Chondrocyte (in vitro differentiated cells): ENCODE data around the gene VMO1. TPM values are rescaled to one million over a fixed set of nuclear protein-coding genes. Genes with fewer than 3 reads are reported as not detected.

Experiments
- DNase-seq: peaks from one replicate; pipeline ENCODE4 v3.0.0; 2021; ENCODE audit warnings: mixed read lengths, low spot score
- H3K27ac Mint-ChIP-seq: one replicate; pipeline ENCODE4 v1.8.0; 2021; ENCODE audit warnings: mild to moderate bottlenecking, moderate library complexity, mixed read lengths; ENCODE audit not compliant: unreplicated experiment
- H3K27me3 Mint-ChIP-seq: 2 replicates; pipeline ENCODE4 v1.8.0; 2021; ENCODE audit warnings: low read depth, mixed read lengths
- H3K36me3 Mint-ChIP-seq: 2 replicates; pipeline ENCODE4 v1.8.0; 2021; ENCODE audit warnings: low read depth, mixed read lengths
- H3K4me1 Mint-ChIP-seq: 2 replicates; pipeline ENCODE4 v1.8.0; 2021; ENCODE audit warnings: low read depth, mild to moderate bottlenecking, mixed read lengths
- H3K4me3 Mint-ChIP-seq: one replicate; pipeline ENCODE4 v1.8.0; 2021; ENCODE audit warnings: mild to moderate bottlenecking, moderate library complexity, mixed read lengths; ENCODE audit not compliant: unreplicated experiment
- H3K9me3 Mint-ChIP-seq: 2 replicates; pipeline ENCODE4 v1.8.0; 2021; ENCODE audit warnings: low read depth, mixed read lengths
- CTCF ChIP-seq: fragments of 200-600 bp; sonication (generic); IDR thresholded peaks from 2 replicates; pipeline ENCODE4 v1.5.0; 2021; ENCODE audit warnings: antibody characterized with exemption, mild to moderate bottlenecking, moderate library complexity
- total RNA-seq: library from RNA; stranded (reverse); gene quantifications from 3 replicates; pipeline ENCODE4 v1.2.1, GENCODE V29; 2021

The VMO1 gene
- total RNA-seq, 1 donor from 2014 or later, result 1.2 TPM

DNA sequence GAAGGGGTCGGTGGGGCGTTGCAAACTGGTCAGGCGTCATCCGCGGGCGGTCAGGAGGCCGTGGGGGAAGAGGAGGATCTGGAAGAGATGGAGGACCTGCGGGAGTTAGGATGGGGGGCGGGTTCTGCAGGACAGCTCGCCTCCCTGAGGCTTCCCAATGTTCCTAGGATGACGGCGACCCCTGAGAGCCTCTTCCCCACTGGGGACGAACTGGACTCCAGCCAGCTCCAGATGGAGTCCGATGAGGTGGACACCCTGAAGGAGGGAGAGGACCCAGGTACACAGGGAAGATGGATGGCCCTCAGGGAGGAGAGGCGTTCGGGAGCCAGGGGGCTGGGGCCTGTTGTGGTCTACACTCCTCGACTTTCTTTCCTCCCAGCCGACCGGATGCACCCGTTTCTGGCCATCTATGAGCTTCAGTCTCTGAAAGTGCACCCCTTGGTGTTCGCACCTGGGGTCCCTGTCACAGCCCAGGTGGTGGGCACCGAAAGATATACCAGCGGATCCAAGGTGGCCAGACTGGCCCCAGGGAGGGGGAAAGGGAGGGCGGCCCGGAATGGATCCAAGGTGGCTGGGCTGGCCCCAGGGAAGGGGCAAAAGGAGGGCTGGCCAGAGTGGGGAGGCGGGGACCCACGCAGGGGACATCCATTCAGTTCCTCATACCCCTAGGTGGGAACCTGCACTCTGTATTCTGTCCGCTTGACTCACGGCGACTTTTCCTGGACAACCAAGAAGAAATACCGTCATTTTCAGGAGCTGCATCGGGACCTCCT lies 21.6 kb upstream of the VMO1 start:
- Mint-ChIP-seq H3K4me3 (peak overlapping the region; percentile 80), H3K9me3 (no peaks in the 10 kb centered on the region), H3K27ac (peak overlapping the region; percentile 73), H3K36me3 (peaks cover 13% of the 10 kb centered on the region), H3K27me3 (no peaks in the 10 kb centered on the region), H3K4me1 (peaks cover 22% of the 10 kb centered on the region)
- DNase-seq, result no peak
- TF ChIP-seq CTCF, result no peak

DNA sequence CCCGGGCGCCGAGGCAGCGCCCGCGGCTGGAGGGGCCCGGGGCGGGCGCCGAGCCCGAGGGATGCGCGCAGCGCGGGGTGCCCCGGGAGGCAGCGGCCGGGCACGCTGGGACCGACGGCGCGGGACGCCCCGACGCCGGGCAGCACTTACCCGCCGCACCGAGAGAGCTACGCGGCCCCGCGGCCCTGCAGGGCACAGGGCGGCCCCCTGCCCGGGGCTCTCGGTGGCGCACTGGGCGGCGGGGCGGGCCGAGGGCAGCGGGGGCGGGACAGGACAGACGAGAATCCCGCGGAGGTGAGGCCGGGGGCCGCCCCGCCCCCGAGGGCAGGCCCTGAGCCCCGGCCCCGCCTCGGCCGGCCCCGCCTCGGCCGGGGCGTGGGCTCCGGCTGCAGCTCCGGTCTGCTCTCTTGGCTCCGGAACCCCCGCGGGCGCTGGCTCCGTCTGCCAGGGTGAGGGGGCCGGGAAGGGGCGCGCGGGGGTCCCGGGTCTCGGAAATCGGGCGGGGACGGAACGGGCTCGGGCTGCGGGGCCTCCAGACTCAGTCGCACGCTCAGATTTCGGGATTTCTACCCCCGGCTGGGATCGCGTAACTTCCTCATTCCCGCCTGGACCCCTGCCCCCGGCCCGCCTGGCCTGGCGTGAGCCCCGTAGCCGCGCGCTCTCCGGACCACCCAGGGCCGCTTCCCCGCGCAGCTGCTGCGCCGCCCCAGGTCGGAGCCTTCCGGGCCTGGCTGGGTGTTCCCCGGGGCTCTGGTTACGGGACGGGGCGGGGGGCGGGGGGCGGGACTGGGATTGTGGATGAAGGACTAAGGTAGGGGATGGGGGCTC lies 20.8 kb upstream of the VMO1 start, which contains the start of gene PLD2:
TSS of gene PLD2 (plus strand) at position 376 of the 828 bp plus-strand sequence. CDS start 621 bp downstream, outside the sequence.
- DNase-seq, result no peak
- no peak for TF ChIP-seq CTCF
- Mint-ChIP-seq H3K9me3 (no peaks in the 10 kb centered on the region), H3K4me1 (peaks cover 22% of the 10 kb centered on the region), H3K36me3 (peaks cover 13% of the 10 kb centered on the region), H3K27me3 (no peaks in the 10 kb centered on the region), H3K27ac (peak within 1 kb of the TSS; percentile 73), H3K4me3 (peak within 1 kb of the TSS; percentile 80)

DNA sequence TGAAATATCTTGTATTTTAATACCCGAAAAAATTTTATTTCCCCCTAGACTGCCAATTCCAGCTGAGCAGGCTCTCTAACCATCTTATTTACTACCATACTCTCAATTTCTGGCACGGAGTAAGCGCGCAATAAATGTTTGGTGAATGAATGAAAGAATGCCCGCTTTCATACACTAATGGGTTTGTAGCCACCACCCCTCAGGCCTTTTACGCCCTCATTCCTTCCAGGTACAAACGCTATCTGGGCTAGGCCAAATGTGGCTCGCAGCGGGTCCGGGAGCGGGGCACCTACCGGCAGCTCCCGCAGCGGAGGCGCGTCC lies 20.3 kb upstream of the VMO1 start:
- H3K27ac Mint-ChIP-seq, result no peak overlapping the region

DNA sequence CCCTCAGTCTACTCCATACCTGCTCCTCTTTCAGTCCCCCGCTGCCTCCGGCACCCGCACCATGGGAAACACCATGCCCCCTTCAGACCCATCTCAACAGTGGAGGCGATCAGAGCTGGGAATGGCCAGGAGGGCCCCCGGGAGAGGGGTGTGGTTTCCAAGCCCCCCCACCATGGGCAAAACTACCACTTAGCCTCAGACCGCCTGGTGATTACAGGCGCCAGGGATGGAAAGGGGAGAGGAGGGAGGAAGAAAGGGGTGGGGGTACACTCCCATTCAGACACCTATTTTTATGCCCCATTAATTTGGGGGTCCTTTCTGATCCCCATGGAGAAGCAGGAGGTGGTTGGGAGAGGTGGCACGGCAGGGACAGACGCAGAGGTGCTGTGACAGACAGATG lies 16.1 kb upstream of the VMO1 start, which contains the start of gene C17orf114:
TSS of gene C17orf114 (minus strand) at position 101 of the 400 bp plus-strand sequence.
- H3K4me3 Mint-ChIP-seq, result no peak within 1 kb of the TSS
- DNase-seq, result no peak
- no peak within 1 kb of the TSS for H3K27ac Mint-ChIP-seq
- no peak for TF ChIP-seq CTCF
- H3K4me1 Mint-ChIP-seq, result peaks cover 9% of the 10 kb centered on the region
- peaks cover 7% of the 10 kb centered on the region for H3K36me3 Mint-ChIP-seq
- no peaks in the 10 kb centered on the region for H3K9me3 Mint-ChIP-seq
- no peaks in the 10 kb centered on the region for H3K27me3 Mint-ChIP-seq

More for the DNA sequence above, 20.3 kb upstream of the VMO1 start:
- DNase-seq, result no peak
- no peak for TF ChIP-seq CTCF
- Mint-ChIP-seq H3K27me3 (no peaks in the 10 kb centered on the region), H3K36me3 (peaks cover 11% of the 10 kb centered on the region), H3K9me3 (no peaks in the 10 kb centered on the region), H3K4me1 (peaks cover 22% of the 10 kb centered on the region), H3K4me3 (peak overlapping the region; percentile 66)

- DNase-seq, result no peak
- Mint-ChIP-seq H3K27me3 (no peaks in the 10 kb centered on the region), H3K9me3 (no peaks in the 10 kb centered on the region), H3K36me3 (peaks cover 8% of the 10 kb centered on the region), H3K27ac (peak overlapping the region; percentile 8), H3K4me3 (no peak overlapping the region), H3K4me1 (peaks cover 15% of the 10 kb centered on the region)
- TF ChIP-seq CTCF, result no peak
These were observed 14.5 kb upstream of the VMO1 start for GRCh38 chr17:4800462-4801196.
